GM19438 (cell line): Measurements from ENCODE around the gene MORC2.

Experiments
- ATAC-seq: cut with Tn5 transposase; IDR thresholded peaks from one replicate; pipeline ENCODE4 v1.9.1; 2021; ENCODE audit warnings: low read depth; ENCODE audit not compliant: unreplicated experiment

MORC2 gene

DNA sequence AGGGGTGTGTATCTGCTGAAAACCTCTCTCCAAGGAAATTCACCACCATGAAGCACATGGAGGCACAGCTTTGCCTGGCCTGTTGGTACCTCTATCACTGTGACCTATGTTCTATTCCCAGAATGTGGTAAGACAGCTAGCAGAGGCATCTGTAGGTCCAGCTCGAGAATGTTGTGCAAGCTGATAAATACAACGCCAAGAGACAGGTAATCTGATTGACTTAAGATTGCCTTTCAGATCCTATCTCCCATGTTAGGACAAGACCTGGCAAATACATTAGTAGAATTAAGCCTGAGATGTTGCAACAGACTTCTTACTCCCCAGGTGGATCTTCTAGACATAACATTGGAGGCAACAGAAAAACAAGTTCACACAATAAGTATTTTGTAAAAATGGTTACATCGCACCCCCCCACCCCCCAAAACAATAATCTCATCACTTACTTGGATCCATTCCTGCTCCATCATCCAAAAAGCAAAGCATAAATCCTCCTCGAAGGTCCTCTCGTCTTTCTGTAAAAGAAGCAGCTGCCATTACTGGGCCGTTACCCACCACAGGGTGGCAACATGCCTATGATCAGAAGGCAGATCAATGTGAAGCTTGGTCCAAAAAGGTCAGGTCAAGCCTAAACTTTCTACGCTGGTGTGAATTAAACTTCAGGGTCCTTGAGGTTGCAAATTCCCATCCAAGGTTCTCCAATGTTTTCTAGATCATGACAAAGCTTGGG lies 18.5 kb downstream of the MORC2 start:
- ATAC-seq, result no peak

DNA sequence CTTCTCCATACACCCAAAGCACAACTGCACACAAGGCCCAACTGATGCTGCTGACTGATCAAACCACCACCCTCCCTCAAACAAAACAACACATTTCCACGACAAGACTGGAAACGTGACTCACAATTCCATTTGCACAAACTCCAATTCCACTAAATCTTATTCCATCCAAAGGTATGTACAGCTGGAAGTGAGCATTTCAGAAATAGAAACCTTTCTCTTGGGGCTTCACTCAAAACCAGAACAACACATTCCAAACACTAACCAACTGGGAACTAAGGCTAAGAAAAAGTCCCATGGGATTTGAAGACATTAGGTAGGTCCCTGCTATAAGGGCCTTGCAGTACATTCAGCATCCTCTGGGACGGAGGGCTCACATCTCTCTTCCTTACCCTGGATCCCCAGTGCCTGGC lies 19.6 kb downstream of the MORC2 start:
- ATAC-seq, result no peak

GRCh38 chr22:30947816-30948454 lies 20.6 kb downstream of the MORC2 start:
- ATAC-seq, result no peak

DNA sequence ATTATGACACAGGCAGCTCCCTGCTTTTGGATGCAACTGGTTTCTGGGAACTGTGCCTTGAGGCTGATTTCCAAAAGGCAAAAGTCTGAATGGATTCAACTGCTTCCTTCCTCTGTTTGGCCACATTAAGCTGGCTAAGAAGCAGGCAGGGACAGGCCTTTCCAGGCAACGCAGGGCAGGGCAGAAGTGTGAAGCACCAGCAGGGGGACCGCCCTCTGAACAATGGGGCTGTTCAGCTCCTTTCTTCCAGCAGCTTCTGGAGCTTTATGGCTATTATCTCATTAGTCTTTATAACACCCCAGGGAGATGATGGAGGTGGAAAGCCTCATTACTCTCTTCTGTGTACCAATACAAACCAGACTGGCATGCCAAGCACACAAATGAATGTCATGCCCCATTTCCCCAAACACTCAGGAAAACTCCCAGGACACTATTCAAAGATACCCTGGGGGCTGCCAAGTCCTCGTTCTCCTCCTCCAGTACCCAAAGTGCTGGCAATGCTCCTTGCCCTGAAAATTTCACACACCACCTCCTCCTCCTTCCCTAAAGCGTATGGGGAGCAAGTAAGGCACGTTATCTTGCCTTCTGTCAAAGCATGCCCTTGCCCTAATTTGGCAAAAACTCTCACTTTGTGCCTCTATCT lies 21.3 kb downstream of the MORC2 start:
- no peak for ATAC-seq

- ATAC-seq, result no peak
Observed at GRCh38 chr22:30946354-30946753, 22.2 kb downstream of the MORC2 start.

GRCh38 chr22:30945653-30946052 lies 22.9 kb downstream of the MORC2 start:
- ATAC-seq, result no peak

GRCh38 chr22:30944986-30945385 lies 23.6 kb downstream of the MORC2 start:
- ATAC-seq, result no peak

DNA sequence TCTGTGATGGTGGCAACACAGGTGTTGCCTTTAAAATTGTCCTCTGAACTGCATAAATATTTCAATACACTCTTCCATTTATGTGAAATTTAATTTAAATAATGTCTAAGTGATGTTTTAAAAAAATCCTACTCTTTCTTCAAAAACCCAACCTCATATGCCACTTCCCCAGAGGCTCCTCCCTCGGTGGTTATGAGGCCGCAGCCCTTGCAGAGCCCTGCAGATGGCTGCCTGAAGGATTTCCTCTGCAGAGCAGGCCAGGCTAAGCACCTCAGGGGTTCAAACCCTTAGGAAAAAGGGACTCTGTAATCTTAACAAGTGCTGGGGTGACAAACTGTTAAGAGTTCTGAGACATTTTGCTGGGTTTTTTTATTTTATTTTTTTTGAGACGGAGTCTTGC lies 25.2 kb downstream of the MORC2 start:
- ATAC-seq, result no peak

- ATAC-seq, result no peak
Observed at GRCh38 chr22:30941363-30941740, 27.2 kb downstream of the MORC2 start.

DNA sequence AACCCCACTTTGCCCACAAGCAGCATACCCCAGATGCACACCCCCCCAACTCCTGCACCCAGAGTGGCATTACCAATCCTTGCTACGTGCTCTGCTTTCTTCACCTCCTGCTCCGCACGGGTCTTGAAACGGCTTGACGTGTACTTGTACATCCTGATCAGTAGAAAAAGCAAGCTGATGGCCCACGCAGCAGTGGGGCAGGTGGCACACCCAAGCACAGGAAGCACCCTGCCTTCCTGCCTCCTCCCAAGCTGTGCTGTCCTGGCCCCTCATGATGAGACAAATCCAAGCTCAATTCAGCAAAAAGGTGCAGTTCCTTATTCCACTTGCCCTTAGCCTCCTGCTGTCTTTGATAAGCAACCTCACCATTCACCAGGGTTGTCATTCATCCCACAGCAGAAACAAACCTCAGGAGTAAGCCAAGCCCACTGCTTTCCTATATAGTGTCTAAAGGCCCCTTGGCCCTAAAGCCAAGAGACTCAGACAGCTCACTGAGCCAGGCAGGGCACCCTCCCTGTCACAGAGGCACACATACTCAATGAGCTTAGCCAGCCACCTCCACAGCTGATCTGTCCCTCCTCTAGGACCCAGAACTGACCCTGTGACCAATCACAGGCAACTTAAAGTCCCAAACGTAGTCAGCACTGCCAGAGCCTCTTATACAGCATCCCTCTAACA lies 27.8 kb downstream of the MORC2 start:
- no peak for ATAC-seq

DNA sequence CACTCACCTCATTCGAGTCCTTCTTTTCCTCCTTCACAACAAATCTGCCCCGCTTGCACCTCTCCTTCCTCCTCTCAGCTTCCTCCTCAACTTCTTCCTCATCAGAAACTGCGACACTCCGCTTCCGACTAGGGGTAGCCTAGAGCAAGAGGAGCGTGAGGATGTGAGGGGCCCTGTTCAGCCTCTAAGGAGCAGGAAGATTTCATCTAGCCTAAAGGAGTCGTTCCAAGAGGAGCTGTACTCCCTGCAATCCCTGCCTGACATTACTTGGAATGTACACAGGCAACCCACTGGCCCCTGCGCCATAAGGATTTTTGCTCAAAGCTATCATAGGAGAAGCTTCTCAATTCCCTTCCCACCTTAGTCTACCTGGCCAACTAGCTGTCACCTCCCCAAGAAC lies 34.5 kb downstream of the MORC2 start:
- no peak for ATAC-seq

DNA sequence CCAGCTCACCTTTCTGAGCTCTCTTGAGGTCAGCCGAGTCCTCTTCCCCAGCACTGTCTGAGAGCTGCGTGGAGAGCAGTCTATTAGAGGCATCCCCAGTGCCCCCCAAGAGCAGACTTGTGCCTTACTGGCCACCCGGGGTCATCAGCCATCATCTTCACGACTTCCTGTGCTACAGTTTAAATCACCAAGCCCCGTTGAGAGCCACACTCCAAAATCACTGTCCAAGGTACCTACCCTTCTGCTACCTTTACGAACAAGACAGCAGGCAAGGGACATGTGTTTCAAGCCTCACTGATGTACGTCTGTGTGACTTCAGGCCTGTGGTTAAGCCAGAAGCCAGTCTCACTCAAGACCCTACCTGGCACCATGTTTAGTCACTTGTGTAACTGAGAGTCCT lies 35.1 kb downstream of the MORC2 start:
- no peak for ATAC-seq

DNA sequence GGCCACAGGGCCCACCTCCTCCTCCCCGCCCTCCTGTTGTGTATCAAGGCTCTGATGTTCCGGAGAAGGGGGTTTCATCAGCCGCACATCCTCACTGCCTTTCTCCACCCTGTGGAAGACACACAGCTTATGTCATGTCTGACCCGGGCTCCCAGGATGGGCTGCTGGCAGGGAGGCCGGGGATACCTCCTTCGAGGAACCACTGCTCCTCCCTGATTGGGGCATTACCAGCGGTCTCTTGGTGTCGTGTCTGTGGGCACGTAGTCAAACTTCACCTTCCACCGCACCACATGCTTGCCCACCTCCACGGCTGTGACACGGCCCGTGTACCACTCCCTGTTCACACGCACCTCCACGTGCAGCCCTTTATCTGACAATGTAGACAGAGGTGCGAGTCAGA lies 35.9 kb downstream of the MORC2 start:
- no peak for ATAC-seq

GRCh38 chr22:30931541-30932300 lies 36.9 kb downstream of the MORC2 start:
- ATAC-seq, result no peak

- ATAC-seq, result no peak
Observed at GRCh38 chr22:30930228-30930627, 38.3 kb downstream of the MORC2 start.

GRCh38 chr22:30928401-30928800 lies 40.2 kb downstream of the MORC2 start:
- no peak for ATAC-seq

- ATAC-seq, result no peak
Observed at GRCh38 chr22:30927806-30928205, 40.8 kb downstream of the MORC2 start.

DNA sequence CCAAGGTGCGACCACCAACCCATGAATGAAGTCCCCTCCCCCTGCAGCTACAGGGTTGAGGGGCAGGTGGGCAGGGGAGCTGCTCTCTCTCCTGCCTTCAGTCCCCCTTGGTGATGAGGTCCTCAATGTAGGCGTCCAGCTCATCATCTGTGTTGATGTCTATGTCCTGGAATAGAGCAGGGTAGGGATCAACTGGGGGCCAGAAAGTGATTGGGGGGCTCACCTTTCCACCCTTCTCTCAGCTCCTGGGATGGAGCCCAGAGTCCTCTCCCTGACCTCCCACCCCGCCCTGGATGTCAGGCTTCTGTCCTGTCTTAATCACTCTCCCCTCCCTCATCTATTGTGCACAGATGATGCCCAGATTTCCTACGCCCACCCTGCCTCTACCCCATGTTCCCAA lies 41.9 kb downstream of the MORC2 start:
- ATAC-seq, result no peak

DNA sequence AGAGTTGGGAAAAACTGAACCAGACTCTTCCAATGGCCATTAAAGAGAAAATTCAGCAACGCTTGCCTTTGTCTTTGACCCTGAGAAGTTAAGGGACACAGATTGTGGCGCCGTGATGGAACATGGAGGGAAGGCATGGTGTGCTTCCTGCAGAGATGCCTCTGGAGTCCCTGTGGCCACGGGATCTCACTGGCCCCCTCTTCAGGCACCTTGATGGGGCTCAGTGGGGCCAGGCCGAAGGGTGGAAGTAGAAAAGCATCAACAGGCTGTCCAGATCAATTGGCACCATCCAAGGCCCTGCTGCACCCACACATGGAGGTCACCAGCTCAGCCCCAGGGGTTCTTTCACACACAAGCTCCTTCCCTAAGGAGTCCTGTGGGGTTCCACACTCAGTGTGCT lies 42.9 kb downstream of the MORC2 start:
- ATAC-seq, result no peak

DNA sequence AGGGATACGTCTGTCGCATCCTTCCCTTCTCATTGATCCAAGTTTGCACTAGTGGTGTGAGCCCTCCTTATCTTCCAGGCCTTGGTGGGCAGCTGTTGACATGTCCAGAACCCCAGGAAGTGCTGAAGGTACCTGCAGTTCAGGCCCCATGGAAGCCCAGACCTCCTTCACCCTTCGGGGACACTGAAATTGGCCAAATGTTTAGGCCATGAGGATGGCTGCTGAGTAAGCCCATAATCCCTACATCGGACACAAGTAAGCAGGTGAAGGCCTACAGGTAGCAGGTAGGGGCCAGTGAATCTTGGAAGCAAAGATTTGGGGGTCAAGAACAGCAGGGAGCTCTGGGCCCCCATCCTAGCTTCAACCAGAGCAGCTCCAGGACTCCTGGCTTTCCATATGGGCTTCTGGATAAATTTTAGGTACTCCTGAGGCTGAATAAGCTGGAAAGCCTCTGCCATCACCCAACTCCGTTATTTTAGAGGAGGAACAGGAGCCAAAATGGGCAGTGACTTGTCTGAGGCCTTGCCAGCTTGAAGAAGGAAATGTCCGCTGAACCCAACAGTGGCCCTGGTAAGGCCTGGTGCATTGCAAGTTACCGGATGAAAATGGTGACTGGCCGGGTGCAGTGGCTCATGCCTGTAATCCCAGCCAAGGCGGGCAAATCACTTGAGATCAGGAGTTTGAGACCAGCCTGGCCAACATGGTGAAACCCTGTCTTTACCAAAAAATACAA lies 45.2 kb downstream of the MORC2 start:
- no peak for ATAC-seq
